Panc1 (cell line): Measurements from ENCODE around the gene FOSB.

Experiments used
- POLR2AphosphoS5 ChIP-seq: IDR thresholded peaks from 2 replicates; pipeline ENCODE4 v1.6.1; 2012; ENCODE audit warnings: mild to moderate bottlenecking, low read depth, low read length, moderate library complexity
- TCF7L2 ChIP-seq: IDR thresholded peaks from 2 replicates; pipeline ENCODE4 v1.6.1; 2011; ENCODE audit warnings: mild to moderate bottlenecking, low read depth, low read length, inconsistent platforms
- TF ChIP-seq, protein P1 (sequence below): fragments of 450-650 bp; IDR thresholded peaks from 2 replicates; pipeline ENCODE4 v1.5.1; 2017; ENCODE audit warnings: mild to moderate bottlenecking

DNA sequence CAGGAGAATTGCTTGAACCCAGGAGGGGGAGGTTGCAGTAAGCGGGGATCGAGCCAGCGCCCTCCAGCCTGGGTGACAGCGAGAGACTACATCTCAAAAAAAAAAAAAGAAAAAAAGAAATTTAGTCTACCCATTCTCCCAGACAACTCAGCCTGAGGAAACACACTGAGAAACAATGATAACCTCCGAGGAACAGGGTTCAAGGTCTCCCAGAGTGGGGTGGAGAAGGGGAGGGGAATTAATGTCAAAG lies 38.1 kb downstream of the FOSB start:
- TF ChIP-seq, protein P1, sequence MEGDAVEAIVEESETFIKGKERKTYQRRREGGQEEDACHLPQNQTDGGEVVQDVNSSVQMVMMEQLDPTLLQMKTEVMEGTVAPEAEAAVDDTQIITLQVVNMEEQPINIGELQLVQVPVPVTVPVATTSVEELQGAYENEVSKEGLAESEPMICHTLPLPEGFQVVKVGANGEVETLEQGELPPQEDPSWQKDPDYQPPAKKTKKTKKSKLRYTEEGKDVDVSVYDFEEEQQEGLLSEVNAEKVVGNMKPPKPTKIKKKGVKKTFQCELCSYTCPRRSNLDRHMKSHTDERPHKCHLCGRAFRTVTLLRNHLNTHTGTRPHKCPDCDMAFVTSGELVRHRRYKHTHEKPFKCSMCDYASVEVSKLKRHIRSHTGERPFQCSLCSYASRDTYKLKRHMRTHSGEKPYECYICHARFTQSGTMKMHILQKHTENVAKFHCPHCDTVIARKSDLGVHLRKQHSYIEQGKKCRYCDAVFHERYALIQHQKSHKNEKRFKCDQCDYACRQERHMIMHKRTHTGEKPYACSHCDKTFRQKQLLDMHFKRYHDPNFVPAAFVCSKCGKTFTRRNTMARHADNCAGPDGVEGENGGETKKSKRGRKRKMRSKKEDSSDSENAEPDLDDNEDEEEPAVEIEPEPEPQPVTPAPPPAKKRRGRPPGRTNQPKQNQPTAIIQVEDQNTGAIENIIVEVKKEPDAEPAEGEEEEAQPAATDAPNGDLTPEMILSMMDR: no peak
- TF ChIP-seq TCF7L2 (no peak), POLR2AphosphoS5 (no peak)
